GM18870 (cell line): ENCODE data around the gene JPH3.
"Not testable (repeated sequence)": the region's sequence is repeated elsewhere in the genome, so short reads cannot be mapped to it uniquely, and the experiment has no call there.

Experiments
- ATAC-seq: cut with Tn5 transposase; IDR thresholded peaks from one replicate; pipeline ENCODE4 v1.9.1; 2021; ENCODE audit warnings: moderate library complexity; ENCODE audit not compliant: unreplicated experiment

The JPH3 gene

DNA sequence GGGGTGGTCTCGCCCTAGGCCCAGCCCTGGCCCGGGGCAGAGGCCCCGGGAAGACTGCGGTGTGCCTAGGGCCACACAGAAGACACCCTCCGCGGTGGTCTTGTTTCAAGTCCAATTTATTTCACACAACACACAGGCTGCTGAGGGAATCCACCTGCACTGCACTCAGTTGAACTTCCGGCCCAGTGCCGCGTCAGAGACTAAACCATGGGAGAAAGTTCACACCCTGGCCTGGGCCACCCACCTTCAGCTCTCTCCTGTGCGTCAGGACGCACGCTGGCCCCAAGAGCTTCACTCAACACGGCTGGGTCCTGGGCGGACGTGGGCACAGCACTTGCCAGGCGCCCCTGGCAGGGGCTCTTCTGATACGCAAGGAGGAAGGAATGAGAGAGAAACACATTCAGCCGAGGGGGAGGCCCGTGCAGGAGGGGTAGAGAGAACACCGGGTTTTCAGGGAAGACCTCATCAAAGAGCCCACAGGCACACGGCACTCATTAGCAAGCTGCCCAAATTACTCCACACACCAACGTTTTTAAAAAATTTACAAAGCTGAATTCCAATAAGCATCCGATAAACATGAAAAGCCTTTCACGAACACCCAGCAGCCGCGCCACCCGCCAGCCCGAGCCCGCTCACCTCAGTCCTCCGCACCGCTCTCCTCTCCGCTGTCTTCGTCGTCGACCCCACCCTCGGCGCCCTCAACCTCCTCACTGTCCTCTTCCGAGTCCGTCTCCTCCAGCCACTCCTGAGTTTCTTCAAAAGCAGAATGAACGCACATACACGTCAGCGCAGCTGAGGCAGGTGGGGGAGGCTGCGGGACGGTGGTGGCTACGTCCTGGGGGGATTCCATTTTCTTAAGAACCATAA is 105.6 kb downstream of the JPH3 start:
- ATAC-seq: no peak

DNA sequence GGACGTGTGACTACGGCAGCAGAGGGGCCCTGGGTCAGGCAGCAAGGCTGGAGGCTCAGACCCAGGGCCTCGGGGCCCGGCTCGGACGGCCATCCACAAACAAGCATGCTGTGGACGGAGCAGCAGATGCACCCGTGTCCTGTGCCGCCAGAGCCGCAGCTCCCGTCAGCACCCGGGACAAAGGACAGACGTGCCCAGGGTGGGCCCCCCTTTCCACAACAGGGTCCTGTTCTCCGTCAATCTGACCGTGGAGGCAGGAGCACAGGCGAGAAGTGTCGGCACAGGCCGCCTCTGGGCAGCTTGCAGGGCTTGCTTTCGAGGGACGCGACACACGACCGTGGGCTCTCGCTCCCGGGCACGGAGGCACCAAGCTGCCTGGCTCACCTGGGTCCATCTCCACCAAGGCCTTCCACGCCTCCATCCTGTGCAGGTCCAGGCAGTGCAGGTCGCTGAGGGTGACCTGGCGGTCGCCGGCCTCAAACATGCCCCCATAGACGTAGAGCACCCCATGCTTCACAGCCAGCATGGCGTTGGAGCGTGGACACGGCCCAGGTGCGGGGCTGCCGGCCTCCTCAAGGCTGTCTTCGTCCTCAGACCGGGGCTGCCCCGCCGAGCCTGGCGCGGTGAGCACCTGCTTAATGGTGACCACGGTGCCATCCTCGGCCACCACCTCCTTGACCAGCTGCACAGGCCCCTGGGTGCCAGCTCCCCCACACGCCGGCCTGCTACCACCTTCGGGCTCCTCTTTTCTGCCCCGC is 106.8 kb downstream of the JPH3 start:
- no peak for ATAC-seq

- no peak for ATAC-seq
Measured at GRCh38 chr16:87709677-87710076, 107.4 kb downstream of the JPH3 start.

DNA sequence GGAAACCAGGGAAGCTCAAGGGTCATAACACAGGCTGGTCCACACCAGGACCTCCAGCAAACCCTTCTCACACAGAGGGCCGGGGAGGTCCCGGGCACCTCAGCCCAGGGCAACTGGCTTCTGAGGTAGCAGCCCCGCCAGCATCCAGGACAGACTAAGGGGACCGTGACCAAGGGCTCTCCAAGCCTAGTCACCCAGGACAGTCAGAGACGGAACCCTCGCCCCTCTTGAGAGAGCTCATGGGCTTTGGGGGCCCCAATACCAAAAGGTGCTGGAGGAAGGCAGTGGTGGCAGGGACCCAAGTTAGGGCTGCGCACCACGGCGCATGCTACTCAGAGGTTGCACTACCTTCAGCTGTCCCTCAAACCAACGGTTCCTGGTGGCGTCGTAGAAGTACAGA is 108.6 kb downstream of the JPH3 start:
- no peak for ATAC-seq

DNA sequence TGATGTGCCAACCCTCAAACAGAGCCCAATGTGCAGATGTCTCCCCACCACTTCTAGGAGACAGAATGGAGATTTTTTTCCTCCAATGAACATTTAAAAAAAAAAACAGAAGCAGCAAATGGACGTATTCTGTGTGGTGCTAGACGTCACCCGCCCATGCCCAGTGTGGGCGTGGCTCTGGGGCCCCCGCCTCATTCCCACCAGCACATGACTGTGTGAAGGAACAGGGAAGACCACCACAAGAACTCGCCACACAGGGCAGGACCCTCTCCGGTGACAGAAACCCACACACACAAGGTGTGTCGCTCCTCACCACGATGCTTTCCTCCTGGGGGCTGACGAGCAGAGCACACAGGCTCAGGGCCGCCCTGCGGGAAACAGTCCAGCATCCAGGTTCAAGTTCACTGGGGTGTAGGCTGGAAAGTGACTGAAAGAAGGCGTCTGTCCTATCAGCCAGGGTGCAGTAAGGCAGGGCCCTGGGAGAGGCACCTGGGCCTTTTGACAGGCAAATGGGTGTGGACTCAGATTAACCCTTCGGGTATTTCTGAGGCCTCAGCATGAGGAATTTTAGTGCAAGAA is 110.0 kb downstream of the JPH3 start:
- ATAC-seq: no peak

DNA sequence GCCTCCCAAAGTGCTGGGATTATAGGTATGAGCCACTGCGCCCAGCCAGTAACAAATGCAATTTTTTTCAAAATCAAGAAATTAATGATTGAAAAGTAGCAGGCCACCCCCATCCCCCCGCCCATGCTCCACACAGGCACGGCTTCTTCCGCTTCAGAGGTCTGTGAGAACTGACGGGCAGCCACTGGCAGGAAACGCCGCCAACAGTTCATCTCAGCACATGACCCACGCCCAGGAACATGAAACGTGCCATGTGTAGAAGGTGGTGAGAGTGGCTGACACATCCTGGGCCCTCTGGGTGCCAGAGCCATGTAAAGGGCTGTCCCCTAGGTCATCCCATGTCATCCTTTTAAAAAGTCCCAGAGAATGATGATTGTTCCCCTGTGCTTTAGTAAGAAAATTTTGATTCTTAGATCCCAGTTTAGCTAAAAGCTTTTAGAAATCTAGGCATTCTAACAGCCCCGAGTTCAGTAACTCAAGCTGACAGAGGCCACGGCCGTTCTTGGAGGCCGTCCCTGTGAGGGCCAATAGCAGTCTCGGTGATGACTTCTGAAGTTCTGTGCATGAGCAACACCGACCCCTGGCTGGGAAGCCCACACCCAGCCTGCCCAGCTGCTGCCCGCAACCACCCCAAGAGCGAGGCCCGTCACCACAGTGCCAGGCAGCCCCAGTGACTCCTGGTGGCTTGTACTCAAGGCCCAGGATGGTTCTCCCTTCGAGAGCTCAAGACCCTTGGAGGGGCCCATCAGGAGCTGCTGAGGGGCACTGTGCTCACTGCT is 111.3 kb downstream of the JPH3 start:
- no peak for ATAC-seq

DNA sequence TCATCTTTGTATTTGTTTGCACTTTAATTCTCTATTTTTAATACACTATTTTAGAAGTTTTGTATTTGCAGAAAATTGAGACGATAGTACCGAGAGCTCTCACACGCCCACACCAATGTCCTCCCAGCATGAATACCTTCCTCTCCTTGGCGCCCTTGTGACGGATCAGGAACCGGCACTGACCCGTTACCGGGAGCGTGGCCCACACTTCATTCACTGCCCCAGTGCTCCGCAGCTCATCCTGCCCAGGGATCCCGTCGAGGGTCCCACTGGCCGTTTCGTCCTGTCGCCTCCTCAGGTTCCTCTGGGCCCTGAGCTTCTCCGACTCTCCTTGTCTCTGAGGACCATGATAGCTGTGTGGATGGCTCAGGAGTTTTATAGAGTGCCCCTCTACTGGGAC is 112.9 kb downstream of the JPH3 start:
- ATAC-seq: no peak

DNA sequence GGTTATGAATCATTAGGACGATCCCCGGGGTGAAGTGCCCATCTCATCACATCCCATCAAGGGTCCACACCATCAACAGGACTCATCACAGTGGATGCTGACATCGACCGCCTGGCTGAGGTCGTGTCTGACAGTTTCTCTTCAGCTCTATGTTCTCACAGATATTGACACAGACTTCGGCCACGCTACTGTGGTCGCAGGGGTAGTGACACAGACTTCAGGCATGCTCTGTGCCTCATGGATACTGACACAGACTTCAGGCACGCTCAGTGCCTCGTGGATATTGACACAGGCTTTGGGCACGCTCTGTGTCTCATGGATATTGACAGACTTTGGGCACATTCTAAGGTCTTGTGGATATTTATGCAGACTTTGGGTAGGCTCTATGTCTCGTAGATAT is 113.3 kb downstream of the JPH3 start:
- ATAC-seq: no peak

DNA sequence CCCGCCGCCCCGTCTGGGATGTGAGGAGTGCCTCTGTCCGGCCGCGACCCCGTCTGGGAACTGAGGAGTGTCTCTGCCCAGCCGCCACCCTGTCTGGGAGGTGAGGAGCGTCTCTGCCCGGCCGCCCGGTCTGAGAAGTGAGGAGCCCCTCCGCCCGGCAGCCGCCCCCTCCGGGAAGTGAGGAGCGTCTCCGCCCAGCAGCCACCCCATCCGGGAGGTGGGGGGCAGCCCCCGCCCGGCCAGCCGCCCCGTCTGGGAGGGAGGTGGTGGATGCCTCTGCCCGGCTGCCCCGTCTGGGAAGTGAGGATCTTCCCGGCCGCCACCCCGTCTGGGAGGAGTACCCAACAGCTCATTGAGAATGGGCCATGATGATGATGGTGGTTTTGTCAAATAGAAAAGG is 116.5 kb downstream of the JPH3 start:
- ATAC-seq: not testable (repeated sequence)

DNA sequence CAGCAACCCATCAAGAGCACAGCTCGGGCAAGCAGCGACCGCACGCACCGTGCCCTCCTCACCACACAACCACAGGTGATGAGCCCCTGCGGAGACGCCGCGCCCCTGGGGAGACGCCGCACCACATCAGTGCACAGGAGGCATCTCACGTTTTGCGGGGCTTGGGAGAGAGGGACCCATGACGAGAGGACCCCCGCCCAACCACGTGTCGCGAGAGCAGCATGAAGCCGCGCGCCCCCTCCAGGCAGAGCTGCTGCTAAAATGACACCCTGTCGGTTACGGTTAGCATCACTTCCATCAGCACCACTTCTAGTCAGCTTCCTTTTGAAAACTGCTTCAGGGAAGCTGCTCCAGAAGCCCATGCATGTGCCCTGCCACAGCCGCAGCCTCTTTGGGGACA is 118.1 kb downstream of the JPH3 start:
- no peak for ATAC-seq

DNA sequence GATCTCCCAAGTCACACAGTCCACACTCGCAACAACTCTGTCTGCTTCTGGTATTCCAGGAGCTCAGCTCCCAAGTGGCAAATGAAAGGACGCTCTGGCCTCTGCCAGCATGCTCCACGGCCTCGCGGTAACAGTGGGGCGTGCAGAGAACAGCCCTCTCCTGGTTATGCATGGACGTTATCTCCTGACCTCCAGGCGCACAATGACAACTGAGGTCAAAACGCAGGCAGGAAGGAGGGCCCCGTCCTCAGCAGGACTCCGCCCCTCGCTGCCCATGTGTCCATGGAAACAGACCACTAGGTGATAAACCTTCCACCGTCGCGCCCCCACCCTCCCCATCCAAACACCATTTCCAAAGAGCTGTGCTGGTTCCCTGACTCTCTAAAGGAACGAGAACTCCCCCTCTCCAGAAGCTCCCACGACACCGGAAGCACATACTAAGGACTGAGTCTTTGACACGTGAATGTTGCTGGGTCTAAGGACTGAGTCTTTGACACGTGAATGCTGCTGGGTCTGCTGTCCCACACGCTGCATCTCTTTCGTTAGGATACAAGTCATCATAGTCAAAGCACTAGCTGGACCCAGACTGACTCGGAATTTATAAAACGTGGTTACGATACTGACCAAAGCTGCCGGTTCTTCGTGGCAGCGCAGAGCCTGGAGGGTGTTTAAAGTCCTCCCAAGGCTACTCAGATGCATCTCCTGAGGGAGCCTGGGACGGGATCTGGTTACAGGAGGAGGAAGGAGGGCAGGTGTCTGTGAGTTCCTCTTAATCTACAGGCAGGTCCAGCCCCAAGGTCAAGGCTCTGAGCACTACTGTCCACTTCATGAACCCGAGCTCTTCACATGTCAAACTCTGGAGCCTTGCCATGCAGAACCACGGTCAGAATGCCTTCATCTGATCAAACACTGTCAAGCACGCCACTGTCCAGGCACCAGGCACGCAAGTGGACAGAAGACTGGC is 119.6 kb downstream of the JPH3 start:
- ATAC-seq: no peak

DNA sequence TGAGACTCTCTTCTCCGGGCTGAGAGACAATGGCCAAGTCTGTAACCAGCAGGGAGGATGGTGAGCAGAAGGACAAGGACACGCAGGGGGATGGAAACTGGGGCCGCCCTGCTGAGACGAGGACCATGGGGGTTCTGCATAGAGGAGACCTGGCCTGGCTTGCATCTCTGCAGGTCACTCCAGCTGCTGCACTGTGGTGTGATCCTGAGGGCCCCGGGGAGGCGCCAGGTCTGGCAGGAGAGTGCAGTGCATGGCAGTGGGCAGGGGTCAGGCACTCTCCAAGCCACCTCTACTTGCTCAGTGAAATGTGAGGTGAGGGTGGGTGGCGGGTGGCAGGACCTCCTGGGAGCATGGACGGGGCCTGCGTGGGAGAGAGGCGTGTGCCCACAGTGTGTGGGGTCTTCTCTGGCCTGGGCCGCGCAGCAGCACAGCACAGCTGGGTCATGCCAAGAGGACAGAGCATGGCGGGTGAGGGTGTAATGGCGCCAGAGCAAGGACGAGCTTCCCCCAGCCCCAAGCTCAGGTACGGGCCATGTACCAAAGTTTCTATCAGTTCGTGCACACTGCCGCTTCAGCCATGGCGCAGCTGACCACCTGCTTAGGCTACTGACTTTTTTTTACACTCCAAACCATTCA is 120.4 kb downstream of the JPH3 start:
- ATAC-seq: no peak

DNA sequence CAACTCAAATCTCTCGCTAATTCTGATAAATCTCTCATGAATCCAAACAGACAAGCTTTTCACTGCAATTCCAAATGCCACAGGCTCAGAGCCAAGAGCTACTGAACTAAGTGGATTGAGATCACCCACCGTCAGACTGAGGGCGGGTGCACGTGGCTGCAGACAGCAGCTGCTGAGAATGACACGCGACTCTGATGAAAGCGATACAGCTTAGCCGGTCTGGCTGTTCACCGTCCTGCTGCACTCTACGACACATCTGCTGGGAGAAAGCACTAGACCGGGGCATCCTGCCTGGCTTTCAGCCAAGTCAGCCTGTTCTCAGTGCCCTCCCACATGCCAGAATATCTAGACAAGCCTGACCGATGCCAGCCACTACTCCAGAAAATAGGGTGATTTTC is 120.9 kb downstream of the JPH3 start:
- no peak for ATAC-seq

- no peak for ATAC-seq
Measured at GRCh38 chr16:87724490-87725291, 122.4 kb downstream of the JPH3 start.

GRCh38 chr16:87725596-87726235 is 123.4 kb downstream of the JPH3 start:
- no peak for ATAC-seq

DNA sequence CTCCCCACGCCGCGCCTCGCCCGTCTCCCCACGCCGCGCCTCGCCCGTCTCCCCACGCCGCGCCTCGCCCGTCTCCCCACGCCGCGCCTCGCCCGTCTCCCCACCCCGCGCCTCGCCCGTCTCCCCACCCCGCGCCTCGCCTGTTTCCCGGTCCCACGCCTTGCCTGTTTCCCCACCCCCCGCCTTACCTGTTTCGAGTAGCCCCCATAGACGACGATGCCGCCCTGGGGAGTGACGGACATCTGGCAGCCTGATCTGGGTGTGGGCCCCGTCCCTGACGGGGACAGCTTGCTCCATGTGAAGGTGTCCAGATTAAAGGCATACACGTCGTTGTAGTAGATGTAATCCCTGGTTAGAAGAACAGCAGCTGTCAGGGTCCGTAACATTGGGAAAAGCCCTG is 124.3 kb downstream of the JPH3 start:
- ATAC-seq: not testable (repeated sequence)

DNA sequence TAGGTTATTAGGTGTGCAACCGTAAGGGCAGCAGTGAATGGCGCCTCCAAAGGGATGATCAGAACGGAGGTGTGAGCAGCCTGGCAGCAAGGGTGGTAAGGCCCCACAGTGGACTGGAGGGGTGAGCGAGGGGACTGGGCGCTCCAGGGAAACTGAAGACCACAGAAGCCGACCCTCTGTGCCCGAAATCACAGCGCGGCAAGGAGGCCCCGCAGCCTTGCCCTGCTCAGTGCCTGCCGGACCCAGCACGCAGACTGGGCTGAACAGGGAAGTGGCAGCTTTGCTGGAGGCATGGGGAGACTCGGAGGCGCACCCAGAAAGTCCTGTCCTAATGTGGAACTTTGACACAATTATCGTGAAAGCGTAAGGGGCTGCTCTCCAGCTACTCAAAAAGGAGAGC is 125.0 kb downstream of the JPH3 start:
- ATAC-seq: no peak

GRCh38 chr16:87728026-87728425 is 125.7 kb downstream of the JPH3 start:
- ATAC-seq: no peak
